PC-3 (cell line): Measurements from ENCODE around the gene ST8SIA5. TPM values are rescaled to one million over a fixed set of nuclear protein-coding genes. Genes with fewer than 3 reads are reported as not detected.
A peak's percentile ranks its signal among the peaks of the same experiment; 100 is the strongest.

Source experiments
- ATAC-seq: fragments of 200-7000 bp; cut with Tn5 transposase; 2 replicates; pipeline ENCODE4 v1.9.1; 2020; ENCODE audit warnings: mild to moderate bottlenecking, moderate library complexity
- BruUV-seq: library from RNA; stranded (reverse); fragments of 400-500 nt; replicated peaks from 2 replicates; lab custom pipeline; 2021; lab: Mats Ljungman, UMichigan
- CTCF ChIA-PET: fragments of 300-600 bp; sonication (Branson Sonifier 250); formaldehyde crosslinking; loops from one replicate; lab custom pipeline; 2022; ENCODE audit warnings: antibody characterized with exemption; lab: Charles Lee
- POLR2A ChIA-PET: fragments of 300-600 bp; sonication (Branson Sonifier 250); formaldehyde crosslinking; loops from one replicate; lab custom pipeline; 2022; ENCODE audit warnings: antibody characterized with exemption; ENCODE audit not compliant: unreplicated experiment; lab: Charles Lee
- DNase-seq: peaks from one replicate; pipeline ENCODE4 v3.0.0-alpha.2; 2015
- H2AFZ ChIP-seq: fragments of 300-600 bp; sonication (generic); 2 replicates; pipeline ENCODE4 v1.6.0; 2016; ENCODE audit warnings: antibody characterized with exemption, low read length
- H3F3A ChIP-seq: fragments of 300-600 bp; sonication (generic); one replicate; pipeline ENCODE4 v1.6.0; 2017; ENCODE audit warnings: antibody characterized with exemption, low read length, control low read depth, mild to moderate bottlenecking; ENCODE audit not compliant: unreplicated experiment
- H3K27ac ChIP-seq: fragments of 300-600 bp; sonication (generic); 2 replicates; pipeline ENCODE4 v1.5.1; 2016; ENCODE audit warnings: mild to moderate bottlenecking, low read length
- H3K27me3 ChIP-seq: fragments of 300-600 bp; sonication (generic); 2 replicates; pipeline ENCODE4 v1.6.1; 2016; ENCODE audit warnings: low read length, mixed read lengths
- H3K36me3 ChIP-seq: fragments of 300-600 bp; sonication (generic); 2 replicates; pipeline ENCODE4 v1.6.1; 2016; ENCODE audit warnings: low read depth, mixed run types, low read length, mixed read lengths
- H3K4me1 ChIP-seq: fragments of 300-600 bp; sonication (generic); 2 replicates; pipeline ENCODE4 v1.5.1; 2016; ENCODE audit warnings: low read length; ENCODE audit not compliant: insufficient read depth
- H3K4me2 ChIP-seq: fragments of 300-600 bp; sonication (generic); 2 replicates; pipeline ENCODE4 v1.6.0; 2016; ENCODE audit warnings: low read length
- H3K4me3 ChIP-seq: fragments of 300-600 bp; sonication (generic); 2 replicates; pipeline ENCODE4 v1.5.1; 2016; ENCODE audit warnings: mild to moderate bottlenecking, low read length, mixed read lengths
- H3K79me2 ChIP-seq: fragments of 300-600 bp; sonication (generic); 2 replicates; pipeline ENCODE4 v1.6.1; 2017; ENCODE audit warnings: low read length, mixed read lengths
- H3K9ac ChIP-seq: fragments of 300-600 bp; sonication (generic); 2 replicates; pipeline ENCODE4 v1.6.0; 2016; ENCODE audit warnings: mild to moderate bottlenecking, low read length
- H3K9me2 ChIP-seq: fragments of 300-600 bp; sonication (generic); replicated peaks from 2 replicates; pipeline ENCODE4 v1.6.1; 2016; ENCODE audit warnings: mixed run types, low read length, mixed read lengths
- H3K9me3 ChIP-seq: fragments of 300-600 bp; sonication (generic); 2 replicates; pipeline ENCODE4 v1.6.1; 2016; ENCODE audit warnings: low read length, mixed read lengths
- H4K20me1 ChIP-seq: fragments of 300-600 bp; sonication (generic); 2 replicates; pipeline ENCODE4 v1.6.1; 2016; ENCODE audit warnings: low read length, mixed read lengths
- CTCF ChIP-seq: fragments of 300-600 bp; sonication (generic); conservative IDR thresholded peaks from 2 replicates; pipeline ENCODE4 v1.5.1; 2017; ENCODE audit warnings: antibody characterized with exemption, low read depth, mild to moderate bottlenecking, low read length
- EZH2 ChIP-seq: fragments of 300-600 bp; sonication (generic); IDR thresholded peaks from one replicate; pipeline ENCODE4 v1.6.1; 2017; ENCODE audit warnings: antibody characterized with exemption, mild to moderate bottlenecking, low read length; ENCODE audit not compliant: unreplicated experiment
- EZH2phosphoT487 ChIP-seq: fragments of 300-600 bp; sonication (generic); IDR thresholded peaks from 2 replicates; pipeline ENCODE4 v1.6.1; 2018; ENCODE audit warnings: mild to moderate bottlenecking, antibody characterized with exemption, low read length, borderline replicate concordance
- intact Hi-C: fragments of 100-400 bp; cut with micrococcal nuclease; formaldehyde crosslinking; loops from 2 replicates; pipeline ENCODE4 v1.9.0; 2023
- total RNA-seq: library from RNA; depleted of rRNA; stranded (reverse); fragments of >200 nt; gene quantifications from 2 replicates; pipeline ENCODE4 v1.2.3, GENCODE V29; 2014

Gene ST8SIA5
- total RNA-seq, 1 experiment from 2014 or later: 0.04 TPM

- H3K9ac ChIP-seq: no peak overlapping the region
- H3K9me3 ChIP-seq: no peaks in the 10 kb centered on the region
- no peaks in the 10 kb centered on the region for H3K79me2 ChIP-seq
- no peaks in the 10 kb centered on the region for H4K20me1 ChIP-seq
- no peaks in the 10 kb centered on the region for H3K9me2 ChIP-seq
- no peaks in the 10 kb centered on the region for H3K27me3 ChIP-seq
- H3K36me3 ChIP-seq: no peaks in the 10 kb centered on the region
- no peaks in the 10 kb centered on the region for H3K4me1 ChIP-seq
- POLR2A ChIA-PET: no interaction called here
- H3K27ac ChIP-seq: no peak overlapping the region
- no peak overlapping the region for H3K4me2 ChIP-seq
- no peaks in the 10 kb centered on the region for H3F3A ChIP-seq
- H3K4me3 ChIP-seq: no peak overlapping the region
- no peak for DNase-seq
- BruUV-seq: no TSS peak
- intact Hi-C loops: no loop called here
- no peak overlapping the region for H2AFZ ChIP-seq
- ATAC-seq: no peak
- CTCF ChIA-PET: no interaction called here
- no peak for TF ChIP-seq CTCF
These were observed 117.5 kb downstream of the ST8SIA5 start for GRCh38 chr18:46639386-46639785.

- Histone ChIP-seq H2AFZ (no peak overlapping the region), H3K79me2 (no peaks in the 10 kb centered on the region), H3K4me3 (no peak overlapping the region), H3K9ac (no peak overlapping the region), H3K4me1 (no peaks in the 10 kb centered on the region), H3K9me2 (no peaks in the 10 kb centered on the region), H3K4me2 (no peak overlapping the region), H3K9me3 (no peaks in the 10 kb centered on the region), H3K27ac (no peak overlapping the region), H4K20me1 (no peaks in the 10 kb centered on the region), H3F3A (no peaks in the 10 kb centered on the region), H3K27me3 (no peaks in the 10 kb centered on the region), H3K36me3 (no peaks in the 10 kb centered on the region)
- DNase-seq: no peak
- ChIA-PET CTCF (no interaction called here), POLR2A (no interaction called here)
- no peak for ATAC-seq
- intact Hi-C loops: no loop called here
- no TSS peak for BruUV-seq
- TF ChIP-seq CTCF: no peak
These were observed 120.7 kb downstream of the ST8SIA5 start for GRCh38 chr18:46636040-46636630.

- ATAC-seq (no peak; the same call in 1 of the 2 replicates), DNase-seq (peak; percentile 61)
- ChIA-PET CTCF (no interaction called here), POLR2A (no interaction called here)
- Histone ChIP-seq H3K4me1 (no peaks in the 10 kb centered on the region), H3K36me3 (no peaks in the 10 kb centered on the region), H3K9ac (no peak overlapping the region), H3K79me2 (no peaks in the 10 kb centered on the region), H3K27ac (no peak overlapping the region), H3K9me3 (no peaks in the 10 kb centered on the region), H2AFZ (no peak overlapping the region), H3K27me3 (no peaks in the 10 kb centered on the region), H3K9me2 (no peaks in the 10 kb centered on the region), H4K20me1 (no peaks in the 10 kb centered on the region), H3K4me2 (no peak overlapping the region), H3F3A (no peaks in the 10 kb centered on the region), H3K4me3 (no peak overlapping the region)
- no TSS peak for BruUV-seq
- TF ChIP-seq EZH2: no peak
- TF ChIP-seq EZH2phosphoT487: no peak
- TF ChIP-seq CTCF: no peak
- intact Hi-C loops: no loop called here
These were observed 124.3 kb downstream of the ST8SIA5 start for GRCh38 chr18:46632401-46633071.
